NCI-H69 (cell line): ENCODE results near the gene SLC19A1.

Source experiments
- DNase-seq: peaks from one replicate; lab custom pipeline; 2025; lab: John Stamatoyannopoulos, UW

The SLC19A1 gene

DNA sequence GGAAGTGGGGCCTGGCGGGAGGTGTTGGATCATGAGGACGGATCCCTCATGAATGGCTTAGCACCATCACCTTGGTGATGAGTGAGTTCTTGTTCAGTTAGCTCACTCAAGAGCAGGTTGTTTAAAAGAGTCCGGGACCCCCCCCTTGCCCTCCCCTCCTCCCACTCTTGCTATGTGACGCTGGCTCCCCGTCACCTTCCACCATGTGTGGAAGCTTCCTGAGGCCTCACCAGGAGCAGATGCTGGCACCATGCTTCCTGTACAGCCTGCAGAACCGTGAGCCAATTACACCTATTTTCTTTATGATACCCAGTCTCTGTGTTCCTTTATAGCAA lies 3.0 kb upstream of the SLC19A1 start:
- DNase-seq: no peak

DNA sequence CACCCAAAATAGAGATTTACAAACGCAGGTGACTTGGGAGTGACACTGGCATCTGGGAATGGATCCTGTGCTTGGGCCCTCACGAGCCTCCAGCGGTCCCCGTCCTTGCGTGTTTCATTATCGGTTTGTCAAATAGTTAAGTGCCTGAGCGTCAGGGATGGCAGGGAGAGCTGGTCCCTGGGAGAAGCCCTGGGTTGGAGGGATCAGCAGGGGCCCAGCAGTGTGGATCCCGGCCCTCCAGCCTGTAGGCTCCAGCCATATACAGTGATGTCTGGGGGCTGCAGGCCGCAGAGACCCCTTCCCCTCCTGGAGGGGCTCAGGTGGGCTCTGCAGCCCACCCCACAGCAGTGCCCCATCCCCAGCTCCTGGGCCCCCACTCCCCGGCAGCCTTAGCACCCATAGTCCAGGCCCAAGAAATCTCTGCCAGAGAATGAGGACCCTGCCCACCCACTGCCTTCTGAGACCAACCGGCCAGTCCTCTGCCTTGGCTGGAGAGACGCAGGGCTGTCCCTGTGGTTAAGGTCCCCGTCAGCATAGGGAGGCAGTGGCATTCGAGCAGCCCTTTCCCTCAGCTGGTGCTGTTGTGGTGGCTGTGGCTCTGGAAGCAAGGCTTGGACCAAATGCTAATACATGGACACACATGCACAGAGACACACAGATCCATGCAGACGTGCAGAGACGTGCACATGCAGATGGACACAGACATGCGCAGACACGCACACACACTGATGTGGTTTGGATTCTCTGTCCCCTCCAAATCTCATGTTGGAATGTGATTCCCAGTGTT lies 2.4 kb upstream of the SLC19A1 start:
- no peak for DNase-seq

DNA sequence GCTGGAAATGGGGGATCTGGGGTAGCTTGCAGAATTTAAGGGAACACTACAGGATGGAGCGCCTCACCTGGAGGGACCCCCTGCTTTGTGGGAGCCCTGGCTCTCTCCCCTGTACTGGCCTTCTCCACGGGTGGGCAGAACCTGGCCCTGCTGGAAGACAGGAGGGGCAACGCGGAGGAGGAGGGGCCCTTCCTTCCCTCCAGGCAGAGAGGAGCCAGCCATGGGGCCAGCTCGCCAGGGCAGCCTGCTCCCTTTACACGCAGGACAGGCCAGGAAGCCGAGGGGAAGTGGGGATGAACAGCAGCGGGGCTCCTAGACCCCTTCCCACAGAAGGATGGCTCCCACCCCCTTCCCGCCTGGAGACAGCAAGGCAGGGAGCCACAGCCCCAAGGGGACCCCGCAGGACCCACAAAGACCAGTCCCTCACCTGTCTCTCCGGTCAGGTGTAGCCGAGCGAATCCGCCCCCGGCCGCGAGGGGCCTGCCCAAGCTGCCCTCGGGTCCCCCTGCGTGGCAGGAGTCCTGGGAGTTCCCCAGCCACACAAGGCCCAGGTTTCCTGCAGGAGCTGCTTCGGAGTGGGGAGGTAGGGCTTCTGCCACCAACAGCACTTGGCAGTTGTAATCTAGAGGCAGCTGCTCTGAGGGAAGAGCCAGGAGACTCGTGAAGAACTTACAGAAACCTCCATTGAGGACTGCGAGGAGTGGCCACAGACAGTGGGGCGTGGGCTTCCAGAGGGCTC lies 1.6 kb upstream of the SLC19A1 start:
- no peak for DNase-seq

DNA sequence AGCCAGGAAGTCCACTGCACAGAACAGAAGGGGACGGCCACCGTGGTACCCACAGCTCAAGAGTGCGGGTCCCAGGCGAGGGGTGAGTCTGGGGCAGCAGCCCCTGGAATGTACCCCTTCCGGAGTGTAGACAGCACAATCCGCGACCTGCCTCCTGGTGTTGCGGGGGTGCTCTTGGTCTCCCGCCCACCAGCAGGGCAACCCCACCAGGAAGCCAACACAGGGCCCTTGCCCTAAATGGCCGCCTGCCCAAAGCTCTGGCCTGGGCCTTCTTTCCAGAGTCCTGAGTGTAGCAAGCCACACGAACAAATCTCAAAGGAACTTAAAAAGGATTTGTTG lies 1.1 kb upstream of the SLC19A1 start:
- no peak for DNase-seq

DNA sequence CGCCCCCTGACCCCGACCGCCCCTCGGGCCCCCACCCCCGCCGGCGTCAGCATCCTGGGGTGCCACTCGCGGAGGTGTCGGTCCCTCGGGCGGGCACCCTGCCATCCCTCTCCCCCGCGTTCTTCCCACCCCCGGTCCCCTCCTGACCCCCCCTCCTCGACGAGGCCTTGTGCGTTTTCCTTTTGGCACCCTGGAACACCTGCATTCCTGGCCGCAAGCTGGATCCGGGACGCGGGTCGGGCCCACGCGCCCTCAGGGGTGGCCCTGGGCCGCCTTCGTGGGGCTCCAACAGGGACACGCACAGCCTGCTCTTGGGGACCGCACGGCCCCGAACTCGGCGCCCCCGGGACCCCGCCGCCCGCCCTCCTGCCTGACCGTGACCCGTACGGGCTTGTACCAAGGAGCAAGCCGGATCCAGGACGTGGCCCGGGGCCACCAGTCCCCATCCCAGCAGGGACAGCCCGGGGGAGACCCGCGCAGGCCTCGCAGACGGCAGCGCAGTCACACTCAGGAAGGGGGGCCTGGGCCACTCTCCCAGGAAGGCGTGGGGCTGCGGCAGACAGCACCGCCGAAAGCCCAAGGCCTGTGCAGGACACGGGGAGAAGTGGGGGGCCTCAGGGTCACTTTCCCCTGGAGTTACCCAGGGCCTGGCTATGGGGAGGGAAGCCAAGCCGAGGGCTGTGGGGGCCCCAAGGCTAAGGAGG lies 579 bp upstream of the SLC19A1 start:
- DNase-seq: peak; percentile 56

DNA sequence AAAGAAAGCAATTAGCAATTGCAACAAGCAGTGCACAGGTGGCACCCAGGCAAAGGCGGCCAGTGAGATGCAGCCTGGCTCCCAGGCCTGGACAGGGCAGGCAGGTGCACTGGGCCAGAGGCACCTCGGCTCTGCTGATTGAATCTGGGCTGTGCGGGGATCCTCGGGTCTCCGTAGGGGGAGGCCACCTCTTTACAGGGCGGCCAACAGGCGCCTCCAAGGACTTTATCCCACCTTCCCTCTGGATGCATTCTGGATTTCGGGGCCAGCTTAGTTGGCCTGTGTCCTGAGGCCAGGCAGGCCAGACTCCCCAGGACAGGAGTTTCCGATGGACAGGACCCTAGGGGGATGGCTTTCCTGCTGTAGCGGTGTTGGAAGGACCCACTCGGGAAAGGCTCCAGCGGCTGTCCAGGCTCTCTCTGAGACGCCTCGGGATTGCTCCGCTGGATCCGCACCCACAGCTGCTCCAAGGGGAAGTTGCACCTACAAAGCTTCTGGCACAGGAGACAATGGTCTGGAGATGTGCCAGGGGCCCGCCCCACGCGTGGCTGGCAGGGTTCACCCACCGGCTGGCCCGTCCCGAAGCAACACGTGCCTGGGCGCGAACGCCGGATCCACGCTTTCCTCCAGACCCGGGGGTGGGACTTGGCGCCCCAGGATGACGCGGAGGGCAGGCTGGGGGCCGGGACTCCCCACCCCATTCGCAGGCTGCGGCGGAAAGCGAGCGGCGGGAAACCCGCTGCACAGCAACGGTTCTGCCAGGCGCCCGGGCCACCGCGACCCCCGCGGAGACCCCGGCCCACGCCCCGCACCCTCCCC lies 810 bp downstream of the SLC19A1 start:
- peak; percentile 89 for DNase-seq

DNA sequence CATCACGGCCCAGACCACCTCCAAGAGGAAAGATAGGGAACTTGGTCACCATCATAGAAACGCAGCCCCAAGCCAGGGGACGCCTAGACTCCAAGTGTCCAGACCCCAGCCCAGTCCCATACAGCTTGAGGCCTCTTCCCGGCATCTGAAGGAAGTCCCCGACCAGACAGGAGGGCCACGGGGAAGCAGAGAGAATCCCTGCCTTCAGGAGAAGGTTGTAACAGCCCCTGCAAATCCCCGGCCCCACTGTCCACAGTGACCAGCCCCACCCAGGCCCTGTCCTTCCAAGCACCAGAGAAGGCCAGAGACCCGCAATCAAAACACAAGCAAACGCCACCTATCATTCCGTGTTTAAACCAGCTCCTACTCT lies 1.7 kb downstream of the SLC19A1 start:
- no peak for DNase-seq

DNA sequence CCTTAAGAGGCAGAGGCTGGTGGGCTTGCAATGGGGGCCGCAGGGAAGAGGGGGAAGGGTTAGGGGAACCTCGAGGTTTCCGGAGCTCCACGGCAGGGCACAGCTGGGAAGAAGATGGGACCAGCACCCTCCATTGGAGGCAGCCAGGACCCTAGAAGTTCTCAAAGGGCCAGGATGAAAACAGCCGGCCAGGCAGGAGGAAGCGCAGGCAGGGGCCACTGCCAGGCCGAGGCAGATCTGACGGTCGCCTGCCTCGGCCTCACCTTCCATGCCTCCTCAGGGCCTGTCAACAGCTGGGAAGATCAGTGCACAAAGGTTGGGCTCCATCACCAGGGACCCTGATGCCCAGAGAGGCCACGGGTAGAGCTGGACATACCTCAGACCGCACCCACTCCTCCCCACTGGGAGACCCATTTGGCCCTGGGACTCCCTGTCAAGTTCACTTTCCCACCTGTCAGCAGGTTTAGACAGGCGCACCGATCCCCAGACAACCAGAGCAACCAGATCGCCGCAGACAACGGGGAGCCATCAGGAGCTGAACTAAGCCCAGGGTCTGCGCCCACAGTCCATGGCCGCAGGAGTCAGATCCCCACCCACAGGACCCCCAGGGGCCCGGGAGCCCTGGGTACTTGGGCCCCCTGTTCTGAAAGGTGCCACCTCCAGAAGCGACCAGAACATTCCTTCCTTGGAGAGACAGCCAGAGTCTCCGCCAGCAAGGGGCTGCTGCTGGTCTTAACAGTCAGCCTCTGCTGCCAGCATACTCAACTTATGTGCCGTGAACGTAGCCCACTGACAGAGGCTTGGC lies 2.2 kb downstream of the SLC19A1 start:
- DNase-seq: no peak

DNA sequence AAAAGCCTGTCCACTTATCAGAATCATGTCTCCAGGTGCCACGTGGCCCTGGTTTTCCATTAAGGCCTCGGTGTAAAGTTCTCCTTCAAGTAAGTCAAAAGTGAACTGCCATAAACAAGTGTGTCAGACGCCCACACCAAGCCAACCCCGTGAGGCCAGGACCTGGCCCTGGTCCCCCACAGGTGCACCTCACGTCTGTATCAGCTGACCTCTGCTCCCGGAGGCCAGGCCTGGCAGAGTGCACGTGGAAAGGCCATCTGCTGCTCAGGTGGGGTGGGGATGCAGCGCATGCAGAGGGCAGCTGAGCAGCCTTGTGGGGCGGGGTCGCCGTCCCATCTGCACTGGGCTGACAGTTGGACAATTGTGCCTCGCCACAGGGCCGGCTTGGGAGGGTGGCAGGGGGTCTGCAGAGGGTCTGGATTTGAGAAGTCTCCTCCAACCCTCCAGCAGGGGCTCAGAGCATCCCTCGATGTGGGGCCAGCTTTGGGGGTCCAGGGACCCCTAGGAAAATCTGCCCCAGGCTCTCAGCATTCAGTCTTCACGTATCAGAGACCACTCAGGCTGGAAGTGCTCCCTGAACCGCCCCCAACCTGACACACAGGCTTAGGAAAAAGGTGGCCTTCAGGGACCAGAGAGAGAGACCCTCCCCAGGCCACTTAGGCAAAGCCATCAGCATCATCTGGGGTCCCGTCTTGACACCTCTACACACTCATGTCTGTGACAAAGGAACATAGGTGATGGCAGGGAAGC lies 3.0 kb downstream of the SLC19A1 start:
- DNase-seq: no peak

DNA sequence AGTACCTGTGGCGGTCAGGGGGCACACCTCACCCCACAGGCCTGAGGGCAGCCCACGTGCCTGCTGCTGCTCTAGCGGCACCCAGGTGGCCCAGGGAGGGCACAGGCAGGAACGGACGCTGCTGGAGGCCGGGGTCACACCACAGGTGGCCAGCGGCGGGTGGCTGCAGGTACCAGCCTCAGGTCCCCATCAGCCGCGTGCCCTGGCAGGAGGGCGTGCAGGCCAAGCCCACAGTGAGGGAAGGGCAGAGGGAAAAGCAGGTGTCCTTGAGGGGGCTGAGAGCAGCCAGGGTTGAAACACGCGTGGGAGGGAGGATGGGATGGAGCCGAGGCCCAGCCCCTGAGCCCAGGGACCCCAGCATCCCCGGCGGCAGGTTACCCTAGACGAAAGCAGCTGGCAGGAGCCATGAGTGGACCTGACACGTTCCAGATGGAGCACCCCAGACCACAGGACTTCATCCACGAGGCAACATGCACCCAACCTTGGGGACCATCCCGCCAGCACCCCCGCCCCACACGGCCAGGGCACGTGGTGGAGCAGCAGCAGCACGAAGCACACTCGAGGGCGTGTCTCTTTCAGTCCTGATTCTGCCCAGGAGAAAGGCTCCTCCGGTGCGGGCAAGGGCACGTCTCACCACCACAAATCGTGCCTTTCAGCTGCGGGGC lies 3.7 kb downstream of the SLC19A1 start:
- no peak for DNase-seq

DNA sequence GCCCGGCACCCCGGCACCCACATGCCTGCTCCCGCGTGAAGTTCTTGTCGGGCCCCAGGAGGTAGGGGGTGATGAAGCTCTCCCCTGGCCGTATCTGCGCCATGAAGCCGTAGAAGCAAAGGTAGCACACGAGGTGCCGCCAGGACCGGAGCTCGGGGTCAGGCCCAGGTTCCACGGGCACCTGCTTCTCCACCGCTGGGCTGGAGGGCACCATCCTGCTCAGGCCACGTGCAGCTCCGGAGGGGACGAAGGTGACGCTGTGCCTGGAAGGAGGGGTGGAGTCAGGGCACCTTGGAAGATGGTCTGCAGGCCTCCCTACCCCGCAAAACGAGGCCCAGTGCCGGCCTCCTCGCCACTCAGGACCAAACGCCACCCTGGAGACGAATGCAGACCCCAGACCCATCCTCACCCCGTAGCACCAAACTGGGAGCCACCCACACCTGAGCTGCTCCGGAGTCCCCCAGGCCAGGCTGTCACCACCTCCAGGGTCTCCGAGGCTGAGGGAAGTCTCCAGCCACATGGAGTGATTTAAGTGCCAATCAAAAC lies 4.4 kb downstream of the SLC19A1 start:
- DNase-seq: no peak

DNA sequence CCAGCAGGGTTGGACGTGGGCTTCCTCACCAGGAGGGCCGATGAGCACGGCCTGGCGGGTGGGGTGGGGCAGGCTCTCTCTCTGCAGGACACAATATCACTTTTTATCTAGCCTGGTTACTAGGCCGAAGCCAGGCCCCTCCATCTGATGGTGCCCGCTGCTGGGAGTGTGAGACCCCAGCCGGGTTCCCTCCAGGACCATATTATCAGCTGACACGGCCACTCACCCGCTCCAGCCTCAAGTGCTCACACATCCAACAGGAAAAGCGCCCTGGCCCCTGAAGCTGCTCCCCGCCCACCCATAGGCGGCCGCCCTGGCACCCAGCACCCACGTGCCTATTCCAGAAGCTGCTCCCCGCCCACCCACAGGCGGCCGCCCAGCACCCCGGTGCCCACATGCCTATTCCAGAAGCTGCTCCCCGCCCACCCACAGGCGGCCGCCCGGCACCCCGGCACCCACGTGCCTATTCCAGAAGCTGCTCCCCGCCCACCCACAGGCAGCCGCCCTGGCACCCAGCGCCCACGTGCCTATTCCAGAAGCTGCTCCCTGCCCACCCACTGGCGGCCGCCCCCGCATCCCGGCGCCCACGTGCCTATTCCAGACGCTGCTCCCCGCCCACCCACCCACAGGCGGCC lies 5.0 kb downstream of the SLC19A1 start:
- no peak for DNase-seq

DNA sequence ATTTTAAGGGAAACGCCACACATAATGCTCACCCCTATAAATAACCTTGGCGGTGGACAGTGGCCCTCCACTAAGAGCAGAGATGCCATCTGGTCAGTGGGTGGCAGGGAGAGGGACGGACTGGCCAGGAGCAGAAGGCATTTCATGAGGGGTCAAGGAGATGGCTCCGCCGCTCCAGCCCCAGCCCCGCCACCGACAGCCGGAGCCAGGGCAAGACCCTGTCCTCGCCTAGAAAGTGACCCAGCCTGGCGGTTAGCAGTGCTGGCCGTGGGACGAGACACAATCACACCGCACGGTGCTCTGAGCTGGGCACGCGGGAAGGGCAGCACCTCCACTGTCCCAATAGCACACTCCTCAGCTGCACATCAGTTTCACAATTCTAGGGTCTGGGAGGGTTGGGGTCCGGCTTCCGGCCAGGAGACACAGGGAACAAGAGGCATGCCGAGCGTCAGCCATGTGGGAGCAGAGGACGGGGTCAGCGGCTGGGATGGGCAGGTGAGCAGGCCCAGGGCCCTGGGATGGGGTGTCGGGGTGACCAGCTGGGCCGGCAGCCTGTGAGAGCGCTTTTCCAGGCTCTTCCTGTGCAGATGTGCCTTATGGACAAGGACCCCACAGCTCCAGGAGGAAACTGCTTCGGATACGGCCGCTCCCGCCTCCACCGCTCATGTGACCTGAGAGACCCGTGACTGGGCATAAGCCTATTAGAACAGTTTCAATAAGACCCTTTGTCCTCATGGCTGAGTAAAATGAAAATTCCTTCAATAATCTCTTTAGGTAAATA lies 5.7 kb downstream of the SLC19A1 start:
- DNase-seq: no peak

DNA sequence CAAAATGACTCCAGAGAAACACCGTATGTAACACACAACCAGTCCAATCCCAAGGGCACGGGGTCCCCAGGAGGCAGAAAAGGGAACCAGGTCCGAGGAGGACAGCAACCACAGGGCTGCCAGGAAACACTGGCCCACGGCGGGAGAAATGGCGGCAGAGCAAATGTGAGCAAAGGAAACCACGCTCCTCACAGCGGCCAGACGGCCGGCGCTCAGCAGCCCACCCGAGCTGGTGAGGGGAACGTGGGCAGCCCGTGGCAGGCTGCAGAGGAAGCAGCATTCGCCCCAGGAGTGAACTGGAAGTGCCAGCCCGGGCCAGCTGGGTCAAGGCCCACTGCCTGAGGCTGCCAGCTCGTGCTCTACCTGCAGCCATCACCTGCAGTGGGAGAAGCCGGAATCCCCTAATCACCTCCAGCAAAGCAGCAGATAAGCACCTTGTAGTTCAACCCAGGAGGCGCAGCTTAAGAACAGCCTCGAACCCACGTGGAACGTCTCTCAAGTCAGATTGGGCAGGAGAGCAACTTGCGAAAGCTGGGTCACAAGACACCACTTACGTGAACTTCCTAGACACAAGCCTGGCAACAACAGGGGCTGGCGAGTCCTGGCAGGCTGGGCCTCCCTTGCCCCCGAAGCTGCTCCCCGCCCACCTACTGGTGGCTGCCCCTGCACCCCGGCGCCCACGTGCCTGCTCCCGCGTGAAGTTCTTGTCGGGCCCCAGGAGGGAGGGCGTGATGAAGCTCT lies 6.7 kb downstream of the SLC19A1 start:
- DNase-seq: no peak

DNA sequence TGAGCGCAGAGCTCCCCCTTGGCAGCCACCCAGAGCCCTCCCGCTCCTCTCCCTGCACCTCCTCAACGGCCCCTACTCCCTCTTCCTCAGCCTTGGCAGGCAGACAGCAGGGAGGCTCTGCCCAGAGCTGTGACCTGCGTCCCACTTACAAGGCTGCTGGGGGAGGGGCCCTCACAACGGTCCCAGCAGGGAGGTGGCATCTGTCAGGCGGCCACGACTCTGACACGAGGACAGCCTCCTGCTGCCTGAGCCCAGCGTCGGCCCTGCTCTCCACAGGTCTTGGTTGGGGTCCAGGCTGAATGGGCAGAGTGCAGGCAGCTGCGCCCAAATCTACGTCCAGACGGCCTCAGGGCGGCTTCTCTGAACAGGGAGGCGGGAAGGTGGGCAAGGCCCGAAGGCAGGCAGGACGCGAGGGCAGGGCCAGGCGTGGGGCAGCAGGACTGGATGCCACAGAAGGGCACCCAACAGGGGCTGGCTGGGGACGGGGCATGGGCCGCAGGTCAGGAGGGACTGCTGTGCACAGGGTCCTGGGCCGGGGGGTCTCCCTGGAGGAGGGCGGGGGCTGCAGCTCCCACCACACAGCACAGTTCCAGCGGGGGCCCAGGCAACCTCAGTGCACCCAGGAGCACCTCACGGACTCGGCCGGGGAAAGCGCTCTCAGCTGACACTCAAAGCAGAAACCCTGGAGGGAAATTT lies 7.5 kb downstream of the SLC19A1 start:
- DNase-seq: peak; percentile 92

DNA sequence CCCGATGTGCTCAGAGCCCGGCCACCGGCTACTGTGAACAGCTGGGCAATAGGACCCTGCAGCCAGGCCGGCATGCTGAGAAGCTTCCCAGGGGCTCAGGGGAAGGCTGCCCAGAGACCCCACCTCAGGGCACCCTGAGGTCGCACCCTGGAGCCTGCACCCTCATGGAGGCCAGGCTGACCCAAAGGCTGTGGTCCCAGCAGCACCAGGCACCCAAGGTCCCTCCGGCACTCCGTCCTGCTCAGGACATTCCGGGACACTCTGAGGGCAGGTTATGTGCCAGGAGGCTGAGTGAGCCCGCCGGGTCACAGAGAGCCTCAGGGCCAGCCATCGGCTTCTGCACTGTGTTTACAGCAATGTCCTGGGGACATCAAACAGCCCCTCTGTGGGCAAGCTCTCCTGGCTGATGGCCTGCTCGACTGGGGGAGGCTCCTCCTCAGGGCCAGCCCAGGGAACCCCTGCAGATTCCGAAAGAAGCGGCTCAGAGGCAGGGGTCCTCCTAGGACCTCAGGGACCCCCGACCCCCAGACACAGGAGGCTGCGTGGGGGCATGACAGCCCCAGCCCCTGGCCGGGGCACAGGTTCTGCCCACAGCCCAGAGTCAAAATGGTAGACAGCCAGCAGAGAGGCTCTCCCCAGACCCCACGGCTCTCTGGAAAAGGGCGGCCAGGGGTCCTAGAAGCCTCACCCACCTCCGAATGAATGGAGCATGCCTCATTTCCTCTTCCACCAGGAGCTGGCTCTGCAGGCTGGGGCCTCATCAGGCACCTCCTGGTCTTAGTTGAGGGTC lies 8.2 kb downstream of the SLC19A1 start:
- DNase-seq: no peak
